Kidney epithelial cell (primary cell): ENCODE data around the gene YAP1. TPM values are rescaled to one million over a fixed set of nuclear protein-coding genes. Genes with fewer than 3 reads are reported as not detected.
A peak's percentile ranks its signal among the peaks of the same experiment; 100 is the strongest.

ENCODE experiments used
- DNase-seq: peaks from one replicate; pipeline ENCODE4 v3.0.0-alpha.2; 2010; ENCODE audit warnings: low read depth
- H3K27me3 ChIP-seq: 2 replicates; pipeline ENCODE4 v1.6.0; 2011; ENCODE audit warnings: low read length; ENCODE audit not compliant: control insufficient read depth, insufficient read depth
- H3K36me3 ChIP-seq: 2 replicates; pipeline ENCODE4 v1.5.1; 2011; ENCODE audit warnings: low read length; ENCODE audit not compliant: control insufficient read depth, insufficient read depth
- H3K4me3 ChIP-seq: 2 replicates; pipeline ENCODE4 v1.5.1; 2011; ENCODE audit warnings: low read depth, mild to moderate bottlenecking, control low read depth, low read length
- CTCF ChIP-seq: IDR thresholded peaks from 2 replicates; pipeline ENCODE4 v1.5.1; 2011; ENCODE audit warnings: mild to moderate bottlenecking, moderate library complexity, low read length, control low read depth, inconsistent platforms; ENCODE audit not compliant: insufficient read depth, poor library complexity, severe bottlenecking
- total RNA-seq: library from RNA; depleted of rRNA; stranded (reverse); fragments of >200 nt; gene quantifications from 2 replicates; pipeline ENCODE4 v1.2.3, GENCODE V29; 2015

Gene YAP1
- total RNA-seq, 1 donor from 2014 or later = 94.4 TPM

- H3K36me3 ChIP-seq = no peaks in the 10 kb centered on the region
These were observed 119.9 kb downstream of the YAP1 start for GRCh38 chr11:102230186-102230585.

GRCh38 chr11:102230911-102231310, 120.7 kb downstream of the YAP1 start:
- Histone ChIP-seq H3K27me3 (no peaks in the 10 kb centered on the region), H3K36me3 (no peaks in the 10 kb centered on the region), H3K4me3 (no peak overlapping the region)
- no peak for DNase-seq
- no peak for TF ChIP-seq CTCF

More at GRCh38 chr11:102230186-102230585, 119.9 kb downstream of the YAP1 start:
- no peak for DNase-seq
- TF ChIP-seq CTCF = no peak
- Histone ChIP-seq H3K27me3 (no peaks in the 10 kb centered on the region), H3K4me3 (no peak overlapping the region)

- no peak for DNase-seq
- no peaks in the 10 kb centered on the region for H3K27me3 ChIP-seq
These were observed 124.7 kb downstream of the YAP1 start for GRCh38 chr11:102234779-102235439.

GRCh38 chr11:102237096-102237735, 127.0 kb downstream of the YAP1 start:
- H3K27me3 ChIP-seq = no peaks in the 10 kb centered on the region
- TF ChIP-seq CTCF = no peak
- no peaks in the 10 kb centered on the region for H3K36me3 ChIP-seq
- DNase-seq = peak; percentile 34
- no peak overlapping the region for H3K4me3 ChIP-seq

More at GRCh38 chr11:102234779-102235439, 124.7 kb downstream of the YAP1 start:
- no peaks in the 10 kb centered on the region for H3K36me3 ChIP-seq
- no peak for TF ChIP-seq CTCF
- no peak overlapping the region for H3K4me3 ChIP-seq

GRCh38 chr11:102238391-102238821, 128.2 kb downstream of the YAP1 start:
- no peak for DNase-seq
- no peak overlapping the region for H3K4me3 ChIP-seq
- no peaks in the 10 kb centered on the region for H3K27me3 ChIP-seq
- TF ChIP-seq CTCF = no peak
- no peaks in the 10 kb centered on the region for H3K36me3 ChIP-seq
